Measurements from ENCODE around the gene UGT3A2. TPM values are rescaled to one million over a fixed set of nuclear protein-coding genes. Genes with fewer than 3 reads are reported as not detected.

UGT3A2 gene
- total and polyA plus RNA-seq, 2 of the 8 experiments (the other 6 are each of a cell fraction or from before 2014, with no cell fraction given), result 19.4 to 28.8 TPM

DNA sequence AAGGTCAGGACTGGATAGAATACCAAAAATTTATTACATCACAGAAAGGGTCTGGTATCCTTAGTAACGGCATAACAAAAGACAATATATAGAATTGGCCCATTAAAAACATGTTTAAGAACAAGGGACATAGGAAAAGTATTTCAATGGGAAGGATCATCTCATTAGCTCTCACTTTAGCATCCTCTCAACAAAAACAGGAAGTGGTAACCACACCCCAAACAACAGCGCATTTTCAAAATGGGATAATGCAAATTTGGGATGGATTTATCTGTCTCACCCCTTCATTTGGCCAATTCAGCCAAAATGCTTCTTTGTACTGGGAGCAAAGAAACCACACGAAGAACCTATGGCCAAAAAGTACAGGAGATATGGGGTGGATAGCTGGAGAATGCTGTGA, 65.7 kb downstream of the UGT3A2 start (continued):
- TF ChIP-seq, protein P1, sequence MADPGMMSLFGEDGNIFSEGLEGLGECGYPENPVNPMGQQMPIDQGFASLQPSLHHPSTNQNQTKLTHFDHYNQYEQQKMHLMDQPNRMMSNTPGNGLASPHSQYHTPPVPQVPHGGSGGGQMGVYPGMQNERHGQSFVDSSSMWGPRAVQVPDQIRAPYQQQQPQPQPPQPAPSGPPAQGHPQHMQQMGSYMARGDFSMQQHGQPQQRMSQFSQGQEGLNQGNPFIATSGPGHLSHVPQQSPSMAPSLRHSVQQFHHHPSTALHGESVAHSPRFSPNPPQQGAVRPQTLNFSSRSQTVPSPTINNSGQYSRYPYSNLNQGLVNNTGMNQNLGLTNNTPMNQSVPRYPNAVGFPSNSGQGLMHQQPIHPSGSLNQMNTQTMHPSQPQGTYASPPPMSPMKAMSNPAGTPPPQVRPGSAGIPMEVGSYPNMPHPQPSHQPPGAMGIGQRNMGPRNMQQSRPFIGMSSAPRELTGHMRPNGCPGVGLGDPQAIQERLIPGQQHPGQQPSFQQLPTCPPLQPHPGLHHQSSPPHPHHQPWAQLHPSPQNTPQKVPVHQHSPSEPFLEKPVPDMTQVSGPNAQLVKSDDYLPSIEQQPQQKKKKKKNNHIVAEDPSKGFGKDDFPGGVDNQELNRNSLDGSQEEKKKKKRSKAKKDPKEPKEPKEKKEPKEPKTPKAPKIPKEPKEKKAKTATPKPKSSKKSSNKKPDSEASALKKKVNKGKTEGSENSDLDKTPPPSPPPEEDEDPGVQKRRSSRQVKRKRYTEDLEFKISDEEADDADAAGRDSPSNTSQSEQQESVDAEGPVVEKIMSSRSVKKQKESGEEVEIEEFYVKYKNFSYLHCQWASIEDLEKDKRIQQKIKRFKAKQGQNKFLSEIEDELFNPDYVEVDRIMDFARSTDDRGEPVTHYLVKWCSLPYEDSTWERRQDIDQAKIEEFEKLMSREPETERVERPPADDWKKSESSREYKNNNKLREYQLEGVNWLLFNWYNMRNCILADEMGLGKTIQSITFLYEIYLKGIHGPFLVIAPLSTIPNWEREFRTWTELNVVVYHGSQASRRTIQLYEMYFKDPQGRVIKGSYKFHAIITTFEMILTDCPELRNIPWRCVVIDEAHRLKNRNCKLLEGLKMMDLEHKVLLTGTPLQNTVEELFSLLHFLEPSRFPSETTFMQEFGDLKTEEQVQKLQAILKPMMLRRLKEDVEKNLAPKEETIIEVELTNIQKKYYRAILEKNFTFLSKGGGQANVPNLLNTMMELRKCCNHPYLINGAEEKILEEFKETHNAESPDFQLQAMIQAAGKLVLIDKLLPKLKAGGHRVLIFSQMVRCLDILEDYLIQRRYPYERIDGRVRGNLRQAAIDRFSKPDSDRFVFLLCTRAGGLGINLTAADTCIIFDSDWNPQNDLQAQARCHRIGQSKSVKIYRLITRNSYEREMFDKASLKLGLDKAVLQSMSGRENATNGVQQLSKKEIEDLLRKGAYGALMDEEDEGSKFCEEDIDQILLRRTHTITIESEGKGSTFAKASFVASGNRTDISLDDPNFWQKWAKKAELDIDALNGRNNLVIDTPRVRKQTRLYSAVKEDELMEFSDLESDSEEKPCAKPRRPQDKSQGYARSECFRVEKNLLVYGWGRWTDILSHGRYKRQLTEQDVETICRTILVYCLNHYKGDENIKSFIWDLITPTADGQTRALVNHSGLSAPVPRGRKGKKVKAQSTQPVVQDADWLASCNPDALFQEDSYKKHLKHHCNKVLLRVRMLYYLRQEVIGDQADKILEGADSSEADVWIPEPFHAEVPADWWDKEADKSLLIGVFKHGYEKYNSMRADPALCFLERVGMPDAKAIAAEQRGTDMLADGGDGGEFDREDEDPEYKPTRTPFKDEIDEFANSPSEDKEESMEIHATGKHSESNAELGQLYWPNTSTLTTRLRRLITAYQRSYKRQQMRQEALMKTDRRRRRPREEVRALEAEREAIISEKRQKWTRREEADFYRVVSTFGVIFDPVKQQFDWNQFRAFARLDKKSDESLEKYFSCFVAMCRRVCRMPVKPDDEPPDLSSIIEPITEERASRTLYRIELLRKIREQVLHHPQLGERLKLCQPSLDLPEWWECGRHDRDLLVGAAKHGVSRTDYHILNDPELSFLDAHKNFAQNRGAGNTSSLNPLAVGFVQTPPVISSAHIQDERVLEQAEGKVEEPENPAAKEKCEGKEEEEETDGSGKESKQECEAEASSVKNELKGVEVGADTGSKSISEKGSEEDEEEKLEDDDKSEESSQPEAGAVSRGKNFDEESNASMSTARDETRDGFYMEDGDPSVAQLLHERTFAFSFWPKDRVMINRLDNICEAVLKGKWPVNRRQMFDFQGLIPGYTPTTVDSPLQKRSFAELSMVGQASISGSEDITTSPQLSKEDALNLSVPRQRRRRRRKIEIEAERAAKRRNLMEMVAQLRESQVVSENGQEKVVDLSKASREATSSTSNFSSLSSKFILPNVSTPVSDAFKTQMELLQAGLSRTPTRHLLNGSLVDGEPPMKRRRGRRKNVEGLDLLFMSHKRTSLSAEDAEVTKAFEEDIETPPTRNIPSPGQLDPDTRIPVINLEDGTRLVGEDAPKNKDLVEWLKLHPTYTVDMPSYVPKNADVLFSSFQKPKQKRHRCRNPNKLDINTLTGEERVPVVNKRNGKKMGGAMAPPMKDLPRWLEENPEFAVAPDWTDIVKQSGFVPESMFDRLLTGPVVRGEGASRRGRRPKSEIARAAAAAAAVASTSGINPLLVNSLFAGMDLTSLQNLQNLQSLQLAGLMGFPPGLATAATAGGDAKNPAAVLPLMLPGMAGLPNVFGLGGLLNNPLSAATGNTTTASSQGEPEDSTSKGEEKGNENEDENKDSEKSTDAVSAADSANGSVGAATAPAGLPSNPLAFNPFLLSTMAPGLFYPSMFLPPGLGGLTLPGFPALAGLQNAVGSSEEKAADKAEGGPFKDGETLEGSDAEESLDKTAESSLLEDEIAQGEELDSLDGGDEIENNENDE (IDR thresholded peaks at IDR 0.05; ENCODE audit: insufficient replicate concordance, low read length), result no peak
- TF ChIP-seq RAD21 (IDR thresholded peaks at IDR 0.05 in 1 of 2, conservative IDR thresholded peaks at IDR 0.05 in 1 of 2; ENCODE audit: low read depth in 2 of 2, low read length in 2 of 2), result no peak
- no peak for TF ChIP-seq KDM4A (IDR thresholded peaks at IDR 0.05; ENCODE audit: low read depth, low read length, severe bottlenecking)

Data from H1 (cell line).